ENCODE measurements around the gene ACSF3.

Gene ACSF3

DNA sequence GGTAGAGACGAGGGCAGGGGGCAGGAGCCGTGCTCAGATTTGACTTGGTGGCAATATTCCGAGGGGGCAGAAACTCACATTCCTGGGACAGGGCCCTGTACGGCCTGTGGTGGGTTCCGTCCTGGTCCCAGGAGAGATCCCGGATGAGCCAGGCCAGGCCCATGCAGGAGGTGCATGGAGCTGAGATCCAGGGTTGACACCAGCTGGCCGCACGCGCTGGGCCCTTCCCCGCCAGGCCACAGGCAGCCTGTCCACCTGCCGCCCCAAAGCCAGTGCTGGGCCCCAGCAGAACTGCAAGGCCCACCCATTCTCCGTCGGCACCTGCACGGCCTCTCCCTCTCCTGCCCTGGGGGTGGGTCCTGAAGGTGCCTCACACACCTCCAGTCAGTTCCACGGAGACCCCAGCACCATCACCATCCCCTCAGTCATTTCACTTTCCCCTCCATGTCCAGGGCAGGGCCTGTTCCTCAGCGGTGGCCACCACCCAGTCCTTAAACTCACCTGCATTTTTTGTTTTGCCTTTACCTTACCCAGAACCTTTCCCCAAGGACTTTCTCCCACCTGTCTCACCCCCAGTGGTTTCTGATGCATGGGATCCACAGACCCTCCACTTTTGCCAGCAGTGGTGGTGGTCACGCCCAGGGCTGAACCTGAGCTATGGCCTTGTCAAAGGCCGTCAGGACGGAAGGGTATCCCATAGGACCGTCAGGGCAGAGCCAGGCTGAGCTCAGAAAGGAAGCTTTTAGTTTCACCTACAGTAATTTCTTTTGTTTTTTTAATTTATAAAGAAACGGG lies 52.8 kb downstream of the ACSF3 start:
- no peak for DNase-seq

DNA sequence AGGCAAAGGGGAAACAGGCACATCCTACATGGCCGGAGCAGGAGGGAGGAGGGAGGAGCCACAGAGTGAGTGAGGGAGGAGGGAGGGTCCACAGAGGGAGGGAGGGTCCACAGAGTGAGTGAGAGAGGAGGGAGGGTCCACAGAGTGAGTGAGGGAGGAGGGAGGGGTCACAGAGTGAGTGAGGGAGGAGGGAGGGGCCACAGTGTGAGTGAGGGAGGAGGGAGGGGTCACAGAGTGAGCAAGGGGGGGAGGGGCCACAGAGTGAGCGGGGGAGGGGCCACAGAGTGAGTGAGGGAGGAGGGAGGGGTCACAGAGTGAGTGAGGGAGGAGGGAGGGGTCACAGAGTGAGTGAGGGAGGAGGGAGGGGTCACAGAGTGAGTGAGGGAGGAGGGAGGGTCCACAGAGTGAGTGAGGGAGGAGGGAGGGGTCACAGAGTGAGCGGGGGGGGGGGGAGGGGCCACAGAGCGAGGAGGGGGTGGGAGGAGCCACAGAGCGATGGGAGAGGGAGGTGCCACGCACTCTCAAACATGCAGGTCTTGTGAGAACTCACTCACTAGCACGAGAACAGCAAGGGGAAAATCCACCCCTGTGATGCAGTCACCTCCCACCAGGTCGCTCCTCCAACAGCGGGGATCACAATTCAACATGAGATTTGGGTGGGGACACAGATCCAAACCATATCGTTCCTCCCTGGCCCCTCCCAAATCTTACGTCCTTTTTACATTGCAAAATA lies 53.6 kb downstream of the ACSF3 start:
- DNase-seq = no peak

DNA sequence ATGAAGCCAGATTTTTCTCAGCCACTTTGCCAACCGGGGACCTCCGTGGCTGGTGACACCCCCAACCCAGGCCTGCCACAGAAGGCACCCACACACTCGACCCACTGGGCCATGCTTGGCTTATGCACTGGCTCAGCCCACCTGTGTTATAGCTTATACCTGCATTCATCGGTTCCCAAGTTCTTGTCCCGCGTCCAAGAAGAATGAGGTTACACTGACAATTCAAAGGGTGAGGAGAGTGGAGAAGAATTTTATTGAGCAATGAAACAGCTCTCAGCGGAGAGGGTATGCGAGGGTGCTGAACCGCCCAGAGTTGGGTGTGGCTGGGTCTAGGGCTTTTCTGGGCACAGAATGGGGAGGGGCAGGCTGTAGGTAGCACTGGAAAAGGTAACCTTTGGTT lies 55.7 kb downstream of the ACSF3 start:
- DNase-seq = no peak

DNA sequence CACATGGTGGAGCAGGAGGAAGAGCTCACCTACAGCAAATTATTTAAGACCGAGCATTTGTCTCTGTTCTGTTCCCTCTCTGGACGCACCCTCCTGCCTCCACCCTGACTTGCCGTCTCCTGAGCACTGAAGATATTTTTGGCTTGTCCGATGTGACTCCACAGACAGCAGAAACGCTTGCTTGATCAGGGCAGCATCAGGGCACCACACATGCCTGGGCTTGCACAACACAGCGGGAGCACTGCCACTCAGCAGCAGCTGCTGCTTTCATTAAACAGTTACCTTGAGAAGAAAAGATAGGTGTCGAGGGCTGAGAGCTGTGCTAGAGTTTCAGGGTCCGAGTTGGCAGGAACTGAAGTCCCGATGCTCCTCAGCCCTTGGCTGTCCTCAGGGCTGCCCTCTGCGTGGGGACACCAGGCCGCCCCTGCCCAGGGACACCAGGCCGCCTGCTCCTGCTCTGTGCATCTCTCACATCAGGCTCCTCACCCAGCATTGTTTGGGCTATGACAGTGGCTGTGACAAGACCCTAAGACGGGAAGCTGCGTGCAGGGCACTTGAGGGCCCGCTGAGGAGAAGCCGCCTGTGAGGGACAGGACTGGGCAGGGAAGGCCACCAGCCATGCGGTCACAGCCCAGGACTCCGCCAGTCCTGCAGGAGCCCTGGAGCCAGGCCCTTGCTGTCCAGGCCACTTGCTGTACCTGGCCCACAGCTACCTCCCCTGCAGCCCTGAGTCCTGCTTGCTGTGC lies 56.6 kb downstream of the ACSF3 start:
- no peak for DNase-seq

DNA sequence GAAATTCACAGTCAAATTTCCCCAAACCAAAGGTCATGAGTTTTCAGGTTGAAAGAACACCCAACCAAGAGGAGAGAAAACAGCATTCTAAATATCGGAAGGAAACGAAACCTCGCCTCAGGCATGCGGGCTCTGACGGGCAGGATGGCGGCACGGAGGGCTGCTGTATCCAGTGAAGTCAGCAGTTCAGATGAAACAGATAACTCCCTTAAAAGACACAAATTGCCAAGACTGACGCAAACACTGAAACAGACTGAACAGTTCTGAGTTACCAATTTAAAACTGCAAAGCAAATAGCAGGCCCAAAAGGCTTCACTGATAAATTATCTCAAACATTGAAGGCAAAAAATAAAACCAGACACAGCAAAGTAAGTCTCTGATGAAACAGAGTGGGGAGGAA lies 57.3 kb downstream of the ACSF3 start:
- no peak for DNase-seq

DNA sequence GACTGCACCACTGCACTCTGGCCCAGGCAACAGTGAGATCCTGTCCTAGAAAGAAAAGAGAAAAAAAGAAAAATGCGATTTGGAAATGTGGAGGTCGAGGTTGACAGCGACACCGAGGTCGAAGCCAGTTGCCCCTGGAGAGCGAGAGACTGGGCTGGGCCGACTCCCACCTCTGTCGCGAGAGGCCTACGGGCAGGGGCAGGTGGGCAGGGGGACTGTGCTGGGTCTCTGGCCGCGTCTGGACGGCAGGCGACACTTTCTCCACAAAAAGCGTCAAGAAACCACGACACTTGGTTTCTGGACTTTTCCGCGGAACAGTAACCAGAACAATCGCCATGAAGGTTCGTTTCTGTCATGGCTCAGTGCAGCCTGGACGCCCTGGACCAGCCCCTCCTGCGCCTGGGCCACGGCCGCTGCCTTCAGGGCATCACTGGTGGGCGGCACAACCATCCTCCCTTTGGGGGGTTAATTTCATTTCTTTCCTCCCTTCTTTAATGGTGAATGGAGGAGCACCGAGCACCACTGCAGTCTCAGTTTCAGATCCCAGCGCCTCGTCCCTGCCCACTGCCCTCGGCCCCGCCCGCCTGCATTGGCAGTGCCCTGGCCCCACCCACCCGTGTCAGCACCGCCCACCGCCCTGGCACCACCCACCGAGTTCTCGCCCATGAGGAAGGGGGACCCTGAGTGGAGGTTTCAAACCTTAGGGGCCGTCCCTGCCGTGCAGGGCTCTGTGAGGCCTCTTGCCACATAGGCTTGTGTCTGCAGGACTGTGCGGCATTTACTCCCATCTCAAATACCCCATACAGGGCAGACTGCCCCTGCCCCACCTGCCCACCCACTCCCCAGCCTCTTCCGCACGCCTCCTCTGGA lies 59.4 kb downstream of the ACSF3 start:
- DNase-seq = no peak

DNA sequence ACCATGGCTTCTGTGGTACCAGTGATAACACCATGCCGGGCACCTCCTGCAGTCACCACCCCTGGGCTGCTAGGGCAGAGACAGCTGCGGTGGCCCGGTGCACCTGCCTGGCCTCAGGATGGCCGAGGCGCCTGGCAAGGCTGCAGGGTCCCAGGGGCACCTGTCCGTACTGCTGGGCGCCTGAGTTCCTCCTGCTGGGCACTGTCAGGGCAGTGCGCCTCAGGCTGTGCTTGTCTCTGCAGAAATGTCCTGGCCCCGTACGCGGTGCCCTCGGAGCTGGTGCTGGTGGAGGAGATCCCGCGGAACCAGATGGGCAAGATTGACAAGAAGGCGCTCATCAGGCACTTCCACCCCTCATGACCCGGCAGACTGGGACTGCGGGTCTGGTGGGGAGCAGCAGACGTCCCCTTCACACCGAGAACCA lies 60.2 kb downstream of the ACSF3 start:
- no peak for DNase-seq

DNA sequence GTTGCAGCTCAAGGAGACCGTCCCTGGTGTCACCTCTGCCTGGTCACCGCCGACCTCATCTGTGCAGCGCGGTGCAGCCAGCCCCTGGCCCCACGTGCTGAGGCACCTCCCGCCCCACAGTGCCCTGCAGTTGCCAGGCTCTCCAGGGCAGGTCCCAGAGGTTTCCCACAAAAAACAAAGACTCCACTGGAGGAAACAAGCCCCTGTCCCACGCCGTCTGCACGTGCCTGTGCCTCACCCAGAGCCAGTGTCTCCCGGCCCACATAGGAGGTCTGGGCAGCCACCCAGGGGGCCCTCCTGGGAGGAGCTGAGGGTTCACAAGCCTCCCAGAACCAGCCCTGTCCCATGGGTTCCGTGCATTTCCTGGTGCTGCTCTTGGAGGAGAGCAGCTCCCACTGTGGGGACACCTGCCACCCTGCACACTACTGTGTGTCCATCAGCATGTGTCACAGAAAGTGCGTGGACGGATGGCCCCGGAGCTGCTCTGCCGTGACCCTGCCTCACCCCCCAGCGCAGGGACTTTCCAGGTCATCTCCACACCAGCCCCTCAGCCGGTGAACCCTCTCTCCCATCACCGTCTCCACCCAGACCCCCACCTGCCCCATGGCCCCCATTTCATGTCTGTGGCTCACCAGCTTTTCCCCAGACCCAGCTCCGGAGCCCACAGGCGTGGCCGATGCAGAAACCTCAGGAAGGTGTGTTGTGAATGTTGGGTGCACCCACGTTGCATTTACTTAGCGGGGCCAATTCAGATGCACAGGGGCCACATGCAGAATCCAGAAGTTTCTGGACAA lies 60.9 kb downstream of the ACSF3 start:
- DNase-seq = no peak

DNA sequence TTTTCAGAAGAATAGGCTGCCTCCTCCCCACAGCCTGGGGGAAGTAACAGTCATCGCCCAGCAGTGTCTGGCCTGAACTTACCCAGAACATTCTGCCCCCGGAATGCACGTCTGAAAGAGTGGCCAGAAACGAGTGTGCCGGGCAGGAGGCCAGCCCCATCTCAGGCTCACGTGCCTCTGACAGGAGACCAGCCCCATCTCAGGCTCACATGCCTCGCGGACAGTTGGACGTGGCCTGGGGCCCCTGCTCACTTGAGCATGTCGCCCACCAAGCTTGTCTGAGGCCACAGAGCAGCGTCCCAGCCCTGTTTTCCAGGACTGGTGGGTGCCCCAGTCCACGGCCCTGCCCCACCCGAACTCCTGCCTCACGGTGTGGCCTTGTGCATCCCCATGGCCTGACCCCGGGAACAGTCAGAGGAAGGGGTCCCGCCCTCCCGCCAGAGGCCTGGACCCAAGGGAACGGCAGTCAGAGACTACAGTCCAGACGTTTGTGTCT lies 61.6 kb downstream of the ACSF3 start:
- DNase-seq = no peak

DNA sequence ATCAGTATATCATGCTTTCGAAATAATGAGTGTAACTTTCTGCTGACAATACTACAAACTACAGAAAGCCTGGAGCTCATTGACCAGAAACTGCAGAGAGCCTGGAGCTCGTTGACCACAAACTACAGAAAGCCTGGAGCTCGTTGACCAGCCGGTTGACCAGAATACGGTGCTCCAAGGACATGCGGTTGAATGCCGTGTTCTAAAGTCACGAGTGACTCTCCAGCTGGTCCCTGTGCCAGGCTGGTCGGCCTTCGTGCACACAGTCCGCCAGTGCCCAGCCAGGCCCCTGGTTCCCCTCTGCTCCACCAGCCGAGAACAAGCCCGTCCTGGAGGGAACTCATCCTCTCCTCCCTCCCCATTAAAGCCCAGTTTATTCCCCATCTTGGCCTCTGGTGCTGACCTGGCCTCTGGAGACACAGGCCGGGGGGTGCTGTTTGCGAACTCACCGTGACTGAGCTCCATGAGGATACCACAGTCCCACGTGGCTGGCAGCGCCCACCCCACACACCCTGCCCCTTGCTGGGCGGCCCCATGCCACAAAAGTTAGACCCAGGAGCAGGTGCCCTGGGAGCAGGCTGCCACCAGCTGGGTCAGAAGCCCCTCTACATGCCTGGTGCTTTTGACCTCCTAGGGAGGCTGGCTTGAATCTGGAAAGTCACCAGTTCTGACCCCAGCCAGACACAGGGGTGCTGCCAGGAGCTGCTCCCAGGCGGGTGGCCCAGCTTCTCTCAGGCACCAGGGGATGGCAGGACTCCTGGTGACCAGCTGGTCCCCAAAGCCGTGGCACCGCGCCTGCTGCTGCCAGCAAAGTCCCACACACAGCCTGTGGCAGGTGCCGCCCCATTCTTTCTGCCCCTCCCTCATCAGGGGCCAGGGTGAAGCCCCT lies 62.4 kb downstream of the ACSF3 start:
- DNase-seq = no peak

DNA sequence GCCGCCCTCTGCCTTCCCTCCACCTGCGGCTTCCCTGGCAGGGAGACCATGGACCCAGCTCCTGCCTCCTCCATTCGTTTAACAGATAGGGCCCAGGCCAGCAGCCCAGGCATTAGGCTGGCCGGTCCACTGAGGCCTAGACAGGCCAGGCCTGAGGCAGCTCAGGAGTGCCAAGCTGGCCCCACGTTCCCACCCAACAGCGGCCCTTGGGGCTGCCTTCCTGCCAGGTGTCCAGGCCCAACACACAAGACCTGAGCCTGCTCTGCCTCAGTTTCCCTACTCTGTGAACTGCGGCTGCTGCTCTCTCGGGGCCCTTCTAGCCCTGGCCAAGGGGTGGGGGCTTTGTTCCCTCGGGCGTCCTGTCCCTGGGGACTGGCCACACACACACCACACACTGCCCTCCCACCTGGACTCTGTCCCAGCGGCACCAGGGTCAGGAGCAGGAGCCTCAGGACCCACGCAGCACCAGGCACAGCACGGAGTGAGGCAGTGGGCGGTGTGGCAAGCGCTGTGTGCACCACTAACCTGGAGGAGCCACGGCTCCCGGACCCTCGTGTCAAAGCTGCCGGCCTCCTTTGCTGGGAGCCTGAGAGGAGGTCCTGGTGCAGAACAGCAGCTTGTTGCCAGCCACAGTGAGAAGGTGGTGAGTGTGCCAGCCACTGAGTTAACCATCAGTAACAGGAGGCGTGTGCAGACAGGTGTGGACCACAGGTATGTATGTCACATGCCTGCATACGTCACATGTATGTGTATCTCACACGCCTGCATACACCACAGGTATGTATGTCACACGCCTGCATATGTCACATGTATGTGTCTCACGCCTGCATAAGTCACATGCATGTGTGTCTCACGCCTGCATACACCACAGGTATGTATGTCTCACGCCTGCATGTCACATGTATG lies 63.3 kb downstream of the ACSF3 start:
- no peak for DNase-seq

DNA sequence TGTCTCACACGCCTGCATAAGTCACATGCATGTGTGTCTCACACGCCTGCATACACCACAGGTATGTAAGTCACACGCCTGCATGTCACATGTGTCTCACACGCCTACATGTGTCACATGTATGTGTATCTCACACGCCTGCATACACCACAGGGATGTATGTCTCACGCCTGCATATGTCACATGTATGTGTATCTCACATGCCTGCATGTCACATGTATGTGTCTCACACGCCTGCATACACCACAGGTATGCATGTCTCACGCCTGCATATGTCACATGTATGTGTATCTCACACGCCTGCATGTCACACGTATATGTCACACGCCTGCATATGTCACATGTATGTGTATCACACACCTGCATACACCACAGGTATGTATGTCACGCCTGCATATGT lies 64.1 kb downstream of the ACSF3 start:
- no peak for DNase-seq

DNA sequence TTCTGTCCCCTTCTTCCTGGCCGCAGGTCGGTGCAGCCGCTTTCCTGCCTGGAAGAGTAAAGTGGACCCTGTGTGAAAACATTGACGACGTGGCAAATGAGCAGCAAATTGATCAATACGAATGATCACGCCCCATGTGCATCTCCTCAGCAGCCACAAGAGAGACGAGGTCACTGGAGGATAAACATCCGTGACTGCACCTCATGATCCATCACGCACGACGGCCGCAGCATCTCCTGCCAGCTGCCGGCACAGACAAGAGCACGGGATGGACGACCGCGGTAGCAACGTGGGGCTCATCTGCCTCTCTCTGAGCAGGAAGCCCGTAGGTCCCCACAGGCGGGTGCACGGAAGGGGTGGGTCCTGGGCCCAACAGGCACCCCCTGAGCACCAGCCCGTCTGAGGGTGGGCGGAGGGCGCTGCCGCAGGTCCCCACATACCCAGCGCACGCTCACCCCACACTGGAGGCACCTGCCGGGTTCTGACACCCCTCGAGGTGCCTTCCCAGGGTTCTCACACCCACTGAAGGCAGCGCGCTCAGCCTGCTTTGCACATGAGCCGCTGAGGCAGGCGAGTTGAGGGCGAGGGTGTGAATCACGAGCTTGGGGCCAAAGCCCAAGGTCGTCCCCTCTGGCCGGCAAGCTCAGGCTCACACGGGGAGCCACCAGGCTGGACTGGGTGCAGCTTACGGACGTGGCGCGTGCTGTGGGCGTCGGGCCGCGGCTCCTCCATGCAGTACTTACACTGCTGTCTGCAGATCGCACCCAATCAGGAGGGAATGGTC lies 65.6 kb downstream of the ACSF3 start:
- no peak for DNase-seq

DNA sequence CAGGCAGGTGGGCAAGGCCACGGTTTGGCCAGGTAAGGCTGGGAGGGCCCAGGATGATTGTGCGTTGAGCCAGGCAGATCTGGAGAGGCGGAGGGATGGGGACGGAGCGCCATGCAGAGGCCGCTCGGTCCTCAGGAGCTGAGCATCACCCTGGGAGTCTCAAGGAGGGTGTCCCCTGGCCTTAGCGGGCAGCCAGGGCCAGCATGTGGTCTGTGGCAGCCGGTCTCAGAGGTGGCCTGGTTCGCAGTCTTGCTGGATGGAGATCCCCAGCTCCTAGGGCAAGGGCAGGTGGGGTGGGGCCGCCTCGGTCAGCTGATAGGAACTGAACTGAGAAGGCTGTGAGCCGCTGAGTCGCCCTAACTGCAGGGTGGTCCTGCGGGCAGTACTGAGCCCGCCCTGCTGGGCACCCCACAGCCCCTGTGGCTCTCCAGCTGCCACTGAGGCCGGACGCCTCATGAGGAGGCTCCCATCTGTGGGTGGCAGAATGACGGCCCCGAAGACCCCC lies 66.2 kb downstream of the ACSF3 start:
- no peak for DNase-seq

DNA sequence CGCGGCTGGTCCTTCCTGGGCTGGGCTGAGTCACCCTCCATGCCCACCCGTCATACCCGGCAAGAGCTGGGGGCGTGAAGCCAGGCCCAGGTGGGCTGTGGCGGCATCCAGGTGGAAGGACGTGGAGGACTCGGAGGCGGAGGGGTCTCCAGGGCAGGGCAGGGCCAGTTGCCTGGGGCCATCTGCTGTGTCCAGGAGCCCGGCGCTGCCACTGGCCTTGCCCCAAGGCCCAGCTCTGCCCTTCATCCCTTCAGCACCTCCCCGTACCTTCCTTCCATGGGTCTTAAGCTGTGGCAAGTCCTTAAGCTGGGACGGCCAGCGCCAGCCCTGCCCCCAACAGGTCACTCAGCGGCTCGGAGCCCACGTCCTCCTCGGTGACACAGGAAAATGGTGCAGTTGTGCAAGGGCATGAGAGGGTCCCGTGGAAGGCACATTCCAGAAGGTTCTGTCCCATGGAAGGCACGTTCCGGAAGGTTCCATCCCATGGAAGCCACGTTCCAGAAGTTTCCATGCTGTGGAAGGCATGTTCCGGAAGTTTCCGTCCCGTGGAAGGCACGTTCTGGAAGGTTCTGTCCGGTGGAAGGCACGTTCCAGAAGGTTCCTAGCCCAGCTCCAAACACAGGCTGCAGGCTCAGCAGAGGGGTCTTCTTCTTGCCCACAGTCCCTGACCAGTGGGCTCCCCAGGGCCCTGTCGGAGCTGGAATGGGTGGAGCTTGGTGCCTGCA lies 67.5 kb downstream of the ACSF3 start:
- no peak for DNase-seq

DNA sequence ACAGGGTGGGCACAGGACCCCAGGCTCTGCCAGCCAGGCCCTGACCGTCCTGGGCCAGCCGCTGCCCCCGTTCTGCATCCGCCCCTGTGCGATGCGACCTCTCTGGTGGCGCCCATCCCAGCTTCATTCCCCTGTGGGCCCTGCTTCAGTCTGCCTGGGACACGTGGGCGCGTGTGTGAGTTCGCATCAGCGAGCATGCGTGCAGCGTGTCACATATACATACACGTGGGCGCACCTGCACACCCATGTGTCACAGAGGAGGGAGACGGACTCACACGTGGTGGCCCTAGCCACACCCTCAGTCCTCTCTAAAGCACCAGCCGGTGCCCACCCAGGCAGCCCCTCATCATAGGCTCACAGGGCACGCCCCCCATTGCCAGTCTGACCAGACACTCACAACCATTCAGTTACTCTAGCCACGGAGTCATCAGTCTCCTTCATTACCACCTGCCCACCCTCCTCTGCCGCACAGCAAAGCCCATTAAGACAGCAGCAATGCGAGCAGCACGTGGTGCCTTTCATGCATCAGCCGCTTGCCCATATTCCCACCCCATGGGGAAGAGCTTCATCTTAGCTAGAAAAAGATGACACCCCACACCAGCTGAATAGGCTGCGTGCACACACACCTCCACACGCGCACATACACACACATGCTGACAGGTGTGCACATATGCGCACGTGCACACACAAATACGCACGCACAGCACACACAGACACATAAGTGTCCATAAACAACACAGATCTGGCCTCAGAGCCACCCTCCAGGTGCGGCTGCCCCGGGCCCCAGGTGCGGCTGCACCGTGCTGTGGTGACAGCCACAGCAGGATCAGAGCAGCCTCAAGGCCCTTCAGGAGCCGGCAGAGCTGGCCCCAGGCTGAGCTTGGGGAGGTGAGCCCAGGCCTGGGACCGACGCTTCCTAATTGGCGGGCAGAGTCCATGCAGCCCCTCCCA lies 68.4 kb downstream of the ACSF3 start:
- no peak for DNase-seq

DNA sequence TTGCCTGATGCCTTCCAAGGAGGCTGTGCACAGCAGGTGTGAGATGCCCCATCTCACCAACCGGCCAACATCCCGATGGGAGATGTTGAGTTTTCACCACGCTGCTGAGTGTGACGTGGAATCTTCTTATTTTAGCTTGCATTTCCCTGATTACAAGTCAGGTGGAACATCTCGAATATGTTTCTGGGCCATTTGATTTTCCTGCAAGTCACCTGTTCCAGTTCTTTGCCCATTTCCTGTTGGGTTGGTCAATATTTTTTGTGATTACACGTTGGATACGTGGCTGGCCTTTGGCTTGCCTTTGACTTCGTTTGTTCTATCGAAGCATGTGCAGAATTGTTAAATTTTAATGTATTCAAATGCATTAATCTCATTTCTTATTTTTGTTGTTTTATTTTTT lies 69.6 kb downstream of the ACSF3 start:
- DNase-seq = no peak

Measured in CD4-positive, alpha-beta T cell treated with Interferon alpha-2 for 1 hour (primary cell).